ENCODE results near the gene TTYH3.

DNA sequence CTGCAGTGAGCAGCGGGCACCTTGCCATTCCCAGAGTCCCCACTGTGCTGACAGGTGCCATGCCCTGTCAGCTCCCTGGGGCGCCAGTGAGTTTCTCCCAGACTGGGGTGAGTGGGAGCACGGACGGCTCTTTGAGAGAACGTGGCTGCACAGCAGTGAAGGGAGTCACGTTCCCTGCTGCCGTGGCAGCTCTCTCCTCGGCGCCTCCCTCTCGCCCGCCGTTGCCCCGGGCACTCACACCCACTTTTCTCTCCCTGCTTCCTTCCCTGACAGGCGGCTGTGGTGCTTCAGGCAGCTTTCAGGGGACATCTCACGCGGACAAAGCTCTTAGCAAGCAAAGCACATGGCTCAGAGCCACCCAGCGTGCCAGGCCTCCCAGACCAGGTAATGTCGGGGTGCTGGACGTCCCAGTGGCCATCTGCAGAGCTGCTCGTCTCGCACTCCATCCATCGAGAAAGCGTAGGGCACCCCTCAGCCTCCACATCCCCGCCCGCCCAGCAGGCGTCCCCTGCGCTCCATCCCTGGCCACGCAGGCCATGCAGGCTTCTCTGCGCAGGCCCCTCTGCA lies 27.1 kb upstream of the TTYH3 start:
- TF ChIP-seq, protein P1, sequence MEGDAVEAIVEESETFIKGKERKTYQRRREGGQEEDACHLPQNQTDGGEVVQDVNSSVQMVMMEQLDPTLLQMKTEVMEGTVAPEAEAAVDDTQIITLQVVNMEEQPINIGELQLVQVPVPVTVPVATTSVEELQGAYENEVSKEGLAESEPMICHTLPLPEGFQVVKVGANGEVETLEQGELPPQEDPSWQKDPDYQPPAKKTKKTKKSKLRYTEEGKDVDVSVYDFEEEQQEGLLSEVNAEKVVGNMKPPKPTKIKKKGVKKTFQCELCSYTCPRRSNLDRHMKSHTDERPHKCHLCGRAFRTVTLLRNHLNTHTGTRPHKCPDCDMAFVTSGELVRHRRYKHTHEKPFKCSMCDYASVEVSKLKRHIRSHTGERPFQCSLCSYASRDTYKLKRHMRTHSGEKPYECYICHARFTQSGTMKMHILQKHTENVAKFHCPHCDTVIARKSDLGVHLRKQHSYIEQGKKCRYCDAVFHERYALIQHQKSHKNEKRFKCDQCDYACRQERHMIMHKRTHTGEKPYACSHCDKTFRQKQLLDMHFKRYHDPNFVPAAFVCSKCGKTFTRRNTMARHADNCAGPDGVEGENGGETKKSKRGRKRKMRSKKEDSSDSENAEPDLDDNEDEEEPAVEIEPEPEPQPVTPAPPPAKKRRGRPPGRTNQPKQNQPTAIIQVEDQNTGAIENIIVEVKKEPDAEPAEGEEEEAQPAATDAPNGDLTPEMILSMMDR (conservative IDR thresholded peaks at IDR 0.05 in 1 of 2, IDR thresholded peaks at IDR 0.05 in 1 of 2; ENCODE audit: low read depth in 1 of 2, low read length in 2 of 2) = no peak
- no peak for TF ChIP-seq EZH2 (IDR thresholded peaks at IDR 0.05; ENCODE audit: low read length, missing control alignments)

Measured in fibroblast of lung (primary cell).